Urinary bladder (tissue), 4 donors: ENCODE measurements around the gene ADAMTS16. TPM values are rescaled to one million over a fixed set of nuclear protein-coding genes. Genes with fewer than 3 reads are reported as not detected.

Source experiments
- DNase-seq: peaks from one replicate; pipeline ENCODE4 v3.0.0-alpha.2; 2015; ENCODE audit errors: extremely low spot score
- H3K27ac ChIP-seq: one replicate; pipeline ENCODE4 v1.5.1; 2013; ENCODE audit warnings: low read depth, mild to moderate bottlenecking, moderate library complexity
- H3K36me3 ChIP-seq: one replicate; pipeline ENCODE4 v1.6.1; 2013; ENCODE audit warnings: mild to moderate bottlenecking, moderate library complexity; ENCODE audit not compliant: insufficient read depth
- H3K4me1 ChIP-seq: one replicate; pipeline ENCODE4 v1.6.1; 2013; ENCODE audit warnings: mild to moderate bottlenecking, moderate library complexity; ENCODE audit not compliant: insufficient read depth
- H3K4me3 ChIP-seq: one replicate; pipeline ENCODE4 v1.5.1; 2013; ENCODE audit warnings: low read depth, low read length
- WGBS: extraction: QIAGEN DNeasy Blood & Tissue Kit; methylation state at CpG from one replicate; pipeline ENCODE4 v1.1.7; 2013; 5-methylcytosine and 5-hydroxymethylcytosine counted together
- polyA plus RNA-seq: library from polyadenylated mRNA; stranded (reverse); fragments of 200-250 nt; gene quantifications from one replicate; pipeline ENCODE4 v1.2.3, GENCODE V29; 2013
- total RNA-seq: library from RNA; depleted of rRNA; stranded (reverse); fragments of >200 nt; gene quantifications from one replicate; pipeline ENCODE4 v1.2.3, GENCODE V29; 2014
- donor health status: healthy with polysubstance abuse.
- donor health status: healthy.

ADAMTS16 gene
- total and polyA plus RNA-seq, 2 donors, result 0.16 to 13.5 TPM

DNA sequence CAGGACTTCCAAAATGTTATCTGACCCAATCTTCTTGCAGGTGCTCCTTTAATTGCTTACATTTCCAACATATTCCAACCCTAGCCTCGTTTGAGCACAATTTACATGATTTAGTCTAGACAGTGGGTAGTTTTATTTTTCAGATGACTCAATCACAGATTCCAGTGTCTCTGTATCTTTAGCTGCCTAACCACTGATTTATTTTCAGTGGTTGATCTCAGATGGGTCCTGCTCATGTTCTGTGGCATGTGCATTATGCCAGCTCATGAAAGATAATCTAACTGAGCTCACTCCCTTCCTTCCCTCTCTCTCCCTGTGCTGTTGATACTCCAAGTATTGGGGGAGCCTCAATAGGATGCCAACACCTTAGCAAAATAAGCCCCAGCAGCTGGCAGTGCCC is 176.2 kb downstream of the ADAMTS16 start:
- WGBS, result 33% methylated on average over 1 of the region's 1 CpG
- no peak for DNase-seq
- H3K4me1 ChIP-seq, result no peaks in the 10 kb centered on the region
- H3K27ac ChIP-seq, result no peak overlapping the region
- H3K4me3 ChIP-seq, result no peak overlapping the region
- no peaks in the 10 kb centered on the region for H3K36me3 ChIP-seq

DNA sequence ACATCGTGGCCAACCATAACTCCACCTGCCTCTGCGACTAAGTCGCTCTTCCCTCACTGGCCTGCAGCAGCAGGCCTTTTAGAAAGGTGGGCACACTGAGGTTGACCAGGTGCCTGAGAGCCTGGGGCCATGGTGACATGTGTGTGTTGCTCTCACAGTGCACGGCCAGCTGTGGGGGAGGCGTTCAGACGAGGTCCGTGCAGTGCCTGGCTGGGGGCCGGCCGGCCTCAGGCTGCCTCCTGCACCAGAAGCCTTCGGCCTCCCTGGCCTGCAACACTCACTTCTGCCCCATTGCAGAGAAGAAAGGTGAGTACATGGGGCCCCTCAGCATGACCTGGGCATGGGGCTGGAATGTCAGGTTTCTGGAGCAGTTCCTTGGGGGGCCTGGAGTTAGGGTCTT is 177.8 kb downstream of the ADAMTS16 start:
- Histone ChIP-seq H3K36me3 (no peaks in the 10 kb centered on the region), H3K4me1 (no peaks in the 10 kb centered on the region), H3K4me3 (no peak overlapping the region), H3K27ac (no peak overlapping the region)
- DNase-seq, result no peak
- 92% methylated on average over 10 of the region's 10 CpGs for WGBS

DNA sequence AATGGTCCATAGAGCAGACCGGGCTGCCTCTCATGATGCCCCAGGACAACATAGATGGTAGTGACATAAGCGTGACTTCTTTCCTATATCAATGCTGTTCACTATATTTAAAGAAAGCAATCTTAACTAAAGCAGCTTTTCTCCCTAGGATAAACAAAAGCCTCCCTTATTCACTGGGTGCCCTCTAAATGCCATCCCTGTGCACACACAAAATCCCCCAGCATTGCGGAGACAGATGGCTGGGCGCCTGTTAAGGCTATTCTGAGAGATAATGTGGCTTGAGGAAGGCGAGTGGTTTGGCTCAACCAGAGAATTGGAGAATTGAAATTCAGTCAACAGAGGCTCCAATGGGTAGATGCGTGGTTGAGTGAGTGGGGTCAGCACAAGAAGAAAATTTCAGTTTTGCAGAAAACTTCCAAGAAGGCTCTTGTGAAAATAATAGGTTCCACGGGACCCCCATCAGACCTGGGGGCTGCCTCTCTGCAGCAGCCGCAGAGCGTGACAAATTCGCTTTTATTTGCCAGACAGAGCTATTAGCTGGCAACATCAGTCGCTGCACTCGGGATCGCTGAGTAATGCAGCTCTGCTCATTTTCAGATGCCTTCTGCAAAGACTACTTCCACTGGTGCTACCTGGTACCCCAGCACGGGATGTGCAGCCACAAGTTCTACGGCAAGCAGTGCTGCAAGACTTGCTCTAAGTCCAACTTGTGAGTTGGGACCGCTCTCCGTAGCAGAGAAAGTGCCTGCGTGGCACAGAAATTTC is 178.5 kb downstream of the ADAMTS16 start:
- Histone ChIP-seq H3K36me3 (no peaks in the 10 kb centered on the region), H3K27ac (no peak overlapping the region), H3K4me3 (no peak overlapping the region), H3K4me1 (no peaks in the 10 kb centered on the region)
- 84% methylated on average over 18 of the region's 18 CpGs for WGBS
- no peak for DNase-seq

DNA sequence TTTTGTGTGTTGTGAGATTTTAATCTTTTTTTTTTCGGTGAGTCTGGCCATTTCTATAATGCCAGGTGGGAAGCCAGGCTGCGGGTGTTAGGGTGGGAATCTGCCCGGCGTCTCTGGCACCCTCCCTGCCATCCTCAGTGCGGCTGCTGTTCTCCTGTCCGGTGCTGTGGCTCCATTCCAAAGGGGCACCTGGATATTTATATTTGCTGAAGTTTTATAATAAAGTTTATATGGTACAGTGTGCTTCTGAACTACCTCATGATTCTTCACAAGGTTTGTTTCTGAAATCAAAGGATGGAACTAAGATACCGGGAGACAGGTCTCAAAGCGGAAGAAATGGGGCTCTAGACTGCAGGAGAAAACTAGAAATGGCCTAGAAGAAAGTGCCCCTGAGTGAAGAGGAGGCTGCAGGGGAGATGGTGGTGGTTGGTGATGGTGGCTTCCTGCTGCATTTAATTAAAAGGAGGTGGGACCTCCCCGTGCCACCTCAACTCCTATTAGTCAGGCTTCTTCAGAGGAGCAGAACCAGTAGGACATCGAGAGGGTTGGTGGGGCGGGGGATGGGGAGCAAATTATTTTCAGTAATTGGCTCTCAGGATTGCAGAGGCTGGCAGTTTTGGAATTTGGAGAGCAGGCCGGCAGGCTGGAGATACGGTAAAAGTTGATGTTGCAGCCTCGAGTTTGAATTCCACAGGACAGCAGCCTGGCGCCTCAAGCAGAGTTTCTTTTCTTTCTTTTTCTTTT is 180.1 kb downstream of the ADAMTS16 start:
- no peak overlapping the region for H3K27ac ChIP-seq
- no peak for DNase-seq
- WGBS, result 85% methylated on average over 15 of the region's 15 CpGs

DNA sequence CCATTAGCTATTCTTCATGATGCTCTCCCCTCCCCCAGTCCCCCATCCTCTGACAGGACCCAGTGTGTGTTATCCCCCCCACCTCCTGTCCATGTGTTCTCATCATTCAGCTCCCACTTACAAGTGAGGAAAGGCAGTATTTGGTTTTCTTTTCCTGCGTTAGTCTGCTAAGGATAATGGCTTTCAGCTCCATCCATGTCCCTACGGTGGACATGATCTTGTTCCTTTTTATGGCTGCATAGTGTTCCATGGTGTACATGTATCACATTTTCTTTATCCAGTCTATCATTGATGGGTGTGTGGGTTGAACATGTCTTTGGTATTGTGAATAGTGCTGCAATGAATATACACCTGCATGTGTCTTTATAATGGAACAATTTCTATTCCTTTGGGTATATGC is 181.0 kb downstream of the ADAMTS16 start:
- WGBS, result 93% methylated on average over 2 of the region's 2 CpGs

More for the DNA sequence above, 180.1 kb downstream of the ADAMTS16 start:
- Histone ChIP-seq H3K4me3 (no peak overlapping the region), H3K4me1 (no peaks in the 10 kb centered on the region), H3K36me3 (no peaks in the 10 kb centered on the region)

DNA sequence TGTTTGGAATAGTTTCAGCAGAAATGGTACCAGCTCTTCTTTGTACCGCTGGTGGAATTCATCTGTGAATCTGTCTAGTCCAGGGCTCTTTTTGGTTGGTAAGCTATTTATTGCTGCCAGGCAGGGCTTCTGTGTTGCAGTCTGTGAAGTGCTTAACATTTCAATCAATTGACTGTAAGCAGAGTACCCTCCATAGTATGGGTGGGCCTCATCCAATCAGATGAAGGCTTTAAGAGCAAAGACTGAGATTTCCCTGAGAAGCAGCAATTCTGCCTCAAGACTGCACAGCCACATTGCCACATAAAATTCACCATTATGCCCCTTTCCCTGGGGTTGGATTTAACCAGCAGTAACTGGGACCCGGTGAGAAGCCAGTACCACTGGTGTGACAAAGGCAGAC is 183.4 kb downstream of the ADAMTS16 start:
- Histone ChIP-seq H3K4me3 (no peak overlapping the region), H3K4me1 (no peaks in the 10 kb centered on the region), H3K36me3 (no peaks in the 10 kb centered on the region), H3K27ac (no peak overlapping the region)
- 97% methylated on average over 2 of the region's 2 CpGs for WGBS
- no peak for DNase-seq

More for the DNA sequence above, 181.0 kb downstream of the ADAMTS16 start:
- H3K27ac ChIP-seq, result no peak overlapping the region
- H3K36me3 ChIP-seq, result no peaks in the 10 kb centered on the region
- no peak for DNase-seq
- no peak overlapping the region for H3K4me3 ChIP-seq
- H3K4me1 ChIP-seq, result no peaks in the 10 kb centered on the region

DNA sequence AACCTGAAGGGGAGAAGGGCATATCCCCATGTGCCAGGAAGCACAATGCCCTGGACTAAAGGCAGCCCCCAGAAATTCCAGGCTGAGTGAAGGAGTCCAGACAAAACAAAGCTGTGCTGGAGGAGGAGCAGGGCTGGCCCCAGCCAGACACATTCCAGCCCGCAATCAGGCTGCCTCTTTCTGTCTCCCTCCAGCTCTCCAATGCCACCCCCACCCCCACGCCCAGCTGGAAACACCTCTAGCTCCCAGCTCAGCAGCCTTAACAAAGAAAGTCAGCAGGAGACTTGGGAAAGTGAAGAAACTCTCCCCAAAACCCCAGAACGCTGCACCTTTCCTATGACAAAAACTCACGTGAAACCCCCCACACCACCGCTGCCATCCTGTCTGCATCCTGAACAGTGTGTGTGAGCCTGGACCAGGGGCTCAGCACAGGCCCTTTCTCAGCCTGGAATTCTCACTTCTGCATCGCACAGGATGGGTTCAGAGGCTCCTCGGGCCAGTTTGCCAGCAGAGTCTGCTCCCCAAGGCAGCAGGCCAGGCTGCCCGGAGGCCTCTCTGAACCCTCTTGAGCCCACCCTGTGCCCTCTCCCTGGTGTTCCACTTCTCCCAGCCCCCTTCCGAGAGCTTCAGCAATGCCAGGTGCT is 186.1 kb downstream of the ADAMTS16 start:
- Histone ChIP-seq H3K27ac (no peak overlapping the region), H3K36me3 (no peaks in the 10 kb centered on the region), H3K4me3 (no peak overlapping the region), H3K4me1 (no peaks in the 10 kb centered on the region)
- 58% methylated on average over 9 of the region's 9 CpGs for WGBS
- no peak for DNase-seq

DNA sequence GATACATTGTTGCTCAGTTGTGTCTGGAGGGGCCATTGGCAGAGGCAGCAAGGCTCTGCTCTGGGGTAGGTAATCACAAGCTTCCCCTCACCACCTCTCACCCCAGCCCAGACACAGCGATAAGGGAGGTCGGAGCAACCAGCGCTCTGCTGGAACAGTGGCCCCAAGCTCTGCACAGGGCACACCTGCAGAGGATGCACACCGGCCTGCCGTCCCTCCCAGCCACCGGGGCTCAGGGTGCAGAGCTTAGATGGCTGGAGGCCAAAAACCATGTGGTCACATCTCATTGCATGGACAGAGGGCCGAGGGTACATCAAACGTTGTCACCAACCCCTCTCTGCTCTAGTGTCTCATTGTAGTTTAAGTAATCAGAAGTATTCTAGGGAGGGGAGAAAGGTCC is 187.0 kb downstream of the ADAMTS16 start:
- WGBS, result 90% methylated on average over 8 of the region's 8 CpGs

DNA sequence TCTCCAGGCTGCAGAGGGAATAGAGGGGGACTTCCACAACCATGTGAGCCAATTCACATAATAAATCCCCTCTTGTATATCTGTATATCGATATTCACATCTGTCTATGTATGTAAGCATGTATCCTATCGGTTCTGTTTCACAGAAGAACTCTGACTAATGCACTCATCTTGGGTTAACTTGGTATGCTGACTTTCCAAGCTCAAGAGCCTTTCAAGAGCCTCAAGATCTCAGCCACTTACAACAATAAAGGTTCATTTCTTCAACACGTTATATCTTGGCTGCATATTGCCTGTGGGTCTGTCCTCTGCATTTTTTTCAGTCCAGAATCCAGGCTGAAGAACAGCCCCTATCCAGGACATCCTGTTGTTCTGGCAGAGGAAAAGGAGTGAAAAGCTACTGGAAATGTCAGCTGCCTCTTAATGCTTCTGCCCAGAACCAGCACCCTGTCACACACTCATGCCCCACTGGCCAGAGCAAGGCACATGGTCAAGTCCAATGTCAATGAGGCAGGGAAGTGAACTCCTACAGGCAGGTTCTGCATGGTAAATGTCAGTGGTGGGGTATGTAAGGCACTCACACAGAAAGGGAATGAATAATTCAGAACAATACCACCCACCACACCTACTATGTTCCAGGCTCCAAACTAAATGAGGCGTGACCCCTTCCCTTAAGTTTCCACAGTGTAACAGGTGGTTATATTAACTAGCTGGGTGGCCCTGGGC is 190.8 kb downstream of the ADAMTS16 start:
- no peaks in the 10 kb centered on the region for H3K36me3 ChIP-seq
- no peak for DNase-seq
- 83% methylated on average over 4 of the region's 4 CpGs for WGBS
- no peaks in the 10 kb centered on the region for H3K4me1 ChIP-seq
- H3K27ac ChIP-seq, result no peak overlapping the region
- no peak overlapping the region for H3K4me3 ChIP-seq

More for the DNA sequence above, 187.0 kb downstream of the ADAMTS16 start:
- Histone ChIP-seq H3K27ac (no peak overlapping the region), H3K4me3 (no peak overlapping the region), H3K36me3 (no peaks in the 10 kb centered on the region), H3K4me1 (no peaks in the 10 kb centered on the region)
- DNase-seq, result no peak

DNA sequence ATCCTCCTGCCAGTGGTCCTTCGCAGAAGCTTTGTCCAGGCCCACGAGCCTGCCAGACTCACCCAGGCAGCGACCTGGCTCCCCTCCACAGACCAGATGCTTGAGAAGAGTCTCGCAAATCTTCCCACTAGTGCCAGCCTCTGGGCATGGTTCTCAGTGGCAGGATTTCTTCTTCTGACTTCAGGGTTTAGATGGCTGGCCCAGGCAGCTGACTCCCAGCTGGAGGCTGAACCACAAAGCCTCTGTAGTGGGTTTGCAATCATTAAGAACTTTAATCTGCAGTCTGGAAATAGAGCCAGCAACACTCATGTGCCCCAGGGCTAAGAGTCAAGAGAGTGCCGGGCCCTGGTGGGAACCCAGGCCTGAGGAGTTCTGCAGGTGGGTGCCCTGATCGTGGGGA is 191.7 kb downstream of the ADAMTS16 start:
- DNase-seq, result no peak
- Histone ChIP-seq H3K4me3 (no peak overlapping the region), H3K36me3 (no peaks in the 10 kb centered on the region), H3K27ac (no peak overlapping the region), H3K4me1 (no peaks in the 10 kb centered on the region)
- 83% methylated on average over 6 of the region's 6 CpGs for WGBS

DNA sequence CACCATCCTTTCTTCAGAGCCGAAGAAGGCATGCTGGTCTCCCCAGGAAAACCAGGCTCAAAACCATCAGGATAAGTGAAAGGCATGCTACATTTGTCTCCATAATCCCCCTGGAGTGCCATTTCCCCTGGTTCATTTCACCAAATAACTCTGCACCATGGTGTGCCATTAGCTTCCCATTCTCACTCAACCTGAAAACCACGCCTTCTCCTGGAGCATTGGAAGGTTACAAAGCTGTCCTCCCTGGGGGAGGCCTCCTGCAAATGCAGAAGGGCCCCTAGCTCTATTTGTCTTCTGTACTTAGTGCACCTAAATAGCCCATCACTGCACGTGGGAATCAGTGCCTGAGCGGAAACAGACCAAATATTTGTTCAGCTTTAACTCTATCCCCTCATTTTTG is 192.2 kb downstream of the ADAMTS16 start:
- 85% methylated on average over 4 of the region's 4 CpGs for WGBS
- no peak for DNase-seq
- Histone ChIP-seq H3K36me3 (no peaks in the 10 kb centered on the region), H3K27ac (no peak overlapping the region), H3K4me3 (no peak overlapping the region), H3K4me1 (no peaks in the 10 kb centered on the region)

DNA sequence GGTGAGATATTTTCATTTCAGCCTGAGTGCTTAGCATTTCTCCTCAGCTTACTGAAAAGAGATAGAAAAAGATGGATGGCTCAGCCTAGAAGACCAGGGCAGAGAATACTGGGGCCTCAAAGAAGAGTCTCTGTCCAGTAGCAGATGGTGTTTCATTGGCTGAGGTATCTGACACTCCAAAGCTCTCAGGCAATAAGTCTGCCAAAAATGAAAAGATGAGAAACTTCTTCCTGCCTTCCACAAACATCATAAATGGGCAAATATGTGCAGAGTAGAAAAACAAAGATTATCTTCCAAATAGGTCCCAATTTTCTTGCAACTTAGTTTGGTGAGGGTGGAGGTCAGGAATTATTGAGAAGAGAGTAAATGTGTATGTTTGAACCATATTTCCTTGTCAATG is 195.0 kb downstream of the ADAMTS16 start:
- no peak for DNase-seq
- Histone ChIP-seq H3K4me1 (no peaks in the 10 kb centered on the region), H3K27ac (no peak overlapping the region), H3K36me3 (no peaks in the 10 kb centered on the region), H3K4me3 (no peak overlapping the region)

DNA sequence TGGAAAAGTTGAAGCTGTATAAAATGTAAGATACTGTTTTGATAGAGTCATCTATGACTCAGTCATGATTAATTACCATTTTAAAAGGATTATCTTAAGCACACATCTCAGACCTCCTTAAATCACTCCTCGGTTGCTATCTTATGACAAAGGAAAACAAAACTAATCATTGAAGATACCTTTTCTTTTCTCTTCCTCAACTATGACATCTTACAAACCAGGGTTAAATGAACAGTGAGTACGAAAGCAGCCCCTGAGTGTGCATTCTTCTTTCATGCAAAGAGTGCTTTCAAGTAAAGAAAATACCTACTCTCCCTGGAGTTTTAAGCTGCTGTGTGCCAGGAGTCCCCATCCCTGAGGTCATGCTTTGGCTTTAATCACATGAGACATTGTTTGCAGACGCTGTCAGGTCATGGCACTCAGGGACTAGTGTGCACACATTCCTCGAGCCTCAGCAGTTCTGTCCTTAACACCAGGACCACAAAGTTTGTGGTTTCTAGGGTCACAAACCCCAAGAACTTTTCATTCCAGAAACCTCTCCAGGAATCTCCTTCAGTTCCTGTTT is 195.7 kb downstream of the ADAMTS16 start:
- no peak overlapping the region for H3K4me3 ChIP-seq
- DNase-seq, result no peak
- 21% methylated on average over 4 of the region's 4 CpGs for WGBS
- H3K27ac ChIP-seq, result no peak overlapping the region
- no peaks in the 10 kb centered on the region for H3K36me3 ChIP-seq
- H3K4me1 ChIP-seq, result no peaks in the 10 kb centered on the region
